Transverse colon (tissue), 4 donors: ENCODE data around the gene PIMREG.

Experiments used
- CTCF ChIP-seq, 5 experiments: fragments of 200-600 bp in 3 of 5; fragments of 450-650 bp in 2 of 5; sonication (generic) in 3 of 5; IDR thresholded peaks; 1 replicate in 2 of 5; 2 replicates in 3 of 5; pipeline ENCODE4 v1.5.1; 2016 to 2017; ENCODE audit warnings: antibody characterized with exemption in 5 of 5, inconsistent platforms in 3 of 5, mild to moderate bottlenecking in 2 of 5, moderate library complexity in 1 of 5
- EP300 ChIP-seq: sonication (generic); formaldehyde crosslinking; IDR thresholded peaks from one replicate; pipeline ENCODE4 v1.6.1; 2017; ENCODE audit warnings: antibody characterized with exemption, low read depth
- POLR2A ChIP-seq: fragments of 450-650 bp; IDR thresholded peaks from one replicate; pipeline ENCODE4 v1.6.1; 2016; ENCODE audit warnings: antibody characterized with exemption, mild to moderate bottlenecking, moderate library complexity
- POLR2AphosphoS5 ChIP-seq, 3 donors: sonication (generic); formaldehyde crosslinking; IDR thresholded peaks; one replicate each; pipeline ENCODE4 v1.6.1; 2016; ENCODE audit warnings: antibody characterized with exemption in 3 of 3

DNA sequence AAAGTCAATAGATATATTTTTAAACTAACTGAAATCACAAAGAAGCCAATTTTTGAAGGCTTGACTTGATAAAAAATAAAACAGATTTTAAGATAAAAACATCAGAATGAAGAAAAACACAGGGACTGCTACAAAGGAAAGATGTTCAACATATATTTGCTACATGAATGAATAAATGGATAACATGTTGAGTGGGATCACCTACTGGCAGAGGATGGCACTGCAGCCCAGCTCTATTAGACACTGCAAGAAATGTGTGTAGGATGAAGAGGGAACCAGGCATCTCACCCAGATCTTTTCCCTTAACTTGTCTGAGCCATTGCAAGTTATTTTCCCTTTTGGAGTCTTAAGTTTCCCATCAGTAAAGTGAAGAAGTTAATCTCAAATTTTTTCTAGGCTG lies 13.5 kb upstream of the PIMREG start:
- TF ChIP-seq CTCF (IDR thresholded peaks at IDR 0.05) (peak in 3 of 5 experiments; percentile 4 to 12 (median 9)), POLR2A (no peak), POLR2AphosphoS5 (IDR thresholded peaks at IDR 0.05) (no peak), EP300 (no peak)
